Endodermal cell (in vitro differentiated cells): ENCODE measurements around the gene PSORS1C2. TPM values are rescaled to one million over a fixed set of nuclear protein-coding genes. Genes with fewer than 3 reads are reported as not detected.
"Not testable (repeated sequence)": the region's sequence is repeated elsewhere in the genome, so short reads cannot be mapped to it uniquely, and the experiment has no call there.

Source experiments
- DNase-seq: peaks from one replicate; pipeline ENCODE4 v3.0.0-alpha.2; 2017
- H3K27ac ChIP-seq: 2 replicates; pipeline ENCODE4 v1.5.1; 2013; ENCODE audit warnings: mild to moderate bottlenecking, low read depth, low read length, moderate library complexity
- H3K27me3 ChIP-seq: 2 replicates; pipeline ENCODE4 v1.6.1; 2013; ENCODE audit warnings: mild to moderate bottlenecking, low read length, moderate library complexity; ENCODE audit not compliant: insufficient read depth, control insufficient read depth, poor library complexity, severe bottlenecking
- H3K36me3 ChIP-seq: 2 replicates; pipeline ENCODE4 v1.7.0; 2013; ENCODE audit warnings: mild to moderate bottlenecking, low read length, moderate library complexity; ENCODE audit not compliant: control insufficient read depth, insufficient read depth
- H3K4me1 ChIP-seq: one replicate; pipeline ENCODE4 v1.7.0; 2013; ENCODE audit warnings: low read length; ENCODE audit not compliant: control insufficient read depth, insufficient read depth
- H3K4me3 ChIP-seq: 2 replicates; pipeline ENCODE4 v1.5.1; 2013; ENCODE audit warnings: mild to moderate bottlenecking, low read length, moderate library complexity
- H3K9ac ChIP-seq: 2 replicates; pipeline ENCODE4 v1.6.1; 2013; ENCODE audit warnings: mild to moderate bottlenecking, low read length, moderate library complexity; ENCODE audit not compliant: poor library complexity, severe bottlenecking; ENCODE audit errors: extremely low read depth
- H3K9me3 ChIP-seq: 2 replicates; pipeline ENCODE4 v1.6.1; 2013; ENCODE audit warnings: mild to moderate bottlenecking, low read length, moderate library complexity; ENCODE audit not compliant: control insufficient read depth
- H3K27ac Mint-ChIP-seq: 2 replicates; pipeline ENCODE4 v1.8.0; 2020; ENCODE audit warnings: mixed read lengths
- H3K27me3 Mint-ChIP-seq: 2 replicates; pipeline ENCODE4 v1.8.0; 2021; ENCODE audit warnings: mild to moderate bottlenecking, mixed read lengths; ENCODE audit not compliant: insufficient read depth
- H3K36me3 Mint-ChIP-seq: 2 replicates; pipeline ENCODE4 v1.8.0; 2020; ENCODE audit warnings: low read depth, mixed read lengths
- H3K4me1 Mint-ChIP-seq: 2 replicates; pipeline ENCODE4 v1.8.0; 2020; ENCODE audit warnings: mixed read lengths
- H3K4me3 Mint-ChIP-seq: 2 replicates; pipeline ENCODE4 v1.8.0; 2020; ENCODE audit warnings: mild to moderate bottlenecking, moderate library complexity, mixed read lengths
- H3K9me3 Mint-ChIP-seq: 2 replicates; pipeline ENCODE4 v1.8.0; 2020; ENCODE audit warnings: mild to moderate bottlenecking, mixed read lengths
- CTCF ChIP-seq: fragments of 200-600 bp; sonication (generic); conservative IDR thresholded peaks from 2 replicates; pipeline ENCODE4 v1.5.0; 2021; ENCODE audit warnings: antibody characterized with exemption, mild to moderate bottlenecking
- WGBS, 2 experiments: methylation state at CpG; one replicate each; pipeline versions ENCODE4 v1.1.5 to v1.1.7; 2013; ENCODE audit warnings: missing lambda C conversion rate in 2 of 2, mixed read lengths in 1 of 2; ENCODE audit not compliant: insufficient coverage in 1 of 2, insufficient read length in 1 of 2; 5-methylcytosine and 5-hydroxymethylcytosine counted together
- total RNA-seq, 2 donors: library from RNA; stranded (reverse); fragmentation: NEBNext Ultra II Directional in 1 of 2; extraction: Animal tissue kit (Norgen Biotek cat#: 25700) in 1 of 2; gene quantifications; 2 replicates in 1 of 2; 3 replicates in 1 of 2; pipeline ENCODE4 v1.2.1, GENCODE V29; 2021

The PSORS1C2 gene
- total RNA-seq, 2 donors from 2014 or later = not detected

GRCh38 chr6:31170987-31171671, 32.3 kb upstream of the PSORS1C2 start:
- no peak overlapping the region for H3K9ac ChIP-seq

GRCh38 chr6:31170600-31170881, 31.7 kb upstream of the PSORS1C2 start, which contains the start of gene POU5F1:
Gene POU5F1 (minus strand): TSS chr6:31170682. CDS start chr6:31170620, 62 bp downstream.
- TF ChIP-seq CTCF = no peak
- Histone ChIP-seq H3K9ac (no peak within 1 kb of the TSS), H3K36me3 (no peaks in the 10 kb centered on the region), H3K4me3 (no peak within 1 kb of the TSS), H3K4me1 (peaks cover 19% of the 10 kb centered on the region), H3K27ac (no peak within 1 kb of the TSS), H3K9me3 (no peaks in the 10 kb centered on the region), H3K27me3 (no peaks in the 10 kb centered on the region)
- Mint-ChIP-seq H3K4me1 (peaks cover 44% of the 10 kb centered on the region), H3K36me3 (peaks cover 9% of the 10 kb centered on the region), H3K27ac (peak within 1 kb of the TSS; percentile 86), H3K9me3 (no peaks in the 10 kb centered on the region), H3K27me3 (peaks cover 8% of the 10 kb centered on the region), H3K4me3 (peak within 1 kb of the TSS; percentile 67)
- WGBS, 2 experiments = 41% methylated on average over 6 of the region's 9 CpGs; no CpG with 5 or more reads in 1 of the 2 experiments
- peak; percentile 83 for DNase-seq

More at GRCh38 chr6:31170987-31171671, 32.3 kb upstream of the PSORS1C2 start:
- Histone ChIP-seq H3K4me3 (no peak overlapping the region), H3K36me3 (no peaks in the 10 kb centered on the region), H3K27me3 (no peaks in the 10 kb centered on the region), H3K9me3 (no peaks in the 10 kb centered on the region), H3K4me1 (peaks cover 19% of the 10 kb centered on the region), H3K27ac (no peak overlapping the region)
- DNase-seq = peak; percentile 78
- TF ChIP-seq CTCF = no peak
- peaks cover 44% of the 10 kb centered on the region for H3K4me1 Mint-ChIP-seq
- no peaks in the 10 kb centered on the region for H3K9me3 Mint-ChIP-seq
- peaks cover 3% of the 10 kb centered on the region for H3K36me3 Mint-ChIP-seq
- H3K27me3 Mint-ChIP-seq = peaks cover 6% of the 10 kb centered on the region
- peak overlapping the region; percentile 86 for H3K27ac Mint-ChIP-seq
- peak overlapping the region; percentile 67 for H3K4me3 Mint-ChIP-seq
- 82 to 95% methylated on average over 4 to 10 of the region's 10 CpGs for WGBS, 2 experiments

GRCh38 chr6:31169858-31170599, 31.2 kb upstream of the PSORS1C2 start:
- not testable (repeated sequence) for H3K27me3 Mint-ChIP-seq, H3K9ac ChIP-seq, H3K36me3 ChIP-seq, H3K4me3 ChIP-seq, H3K27me3 ChIP-seq, H3K9me3 ChIP-seq, H3K9me3 Mint-ChIP-seq, H3K27ac ChIP-seq
- H3K4me3 Mint-ChIP-seq = peak overlapping the region; percentile 67
- peak; percentile 63 for DNase-seq
- H3K36me3 Mint-ChIP-seq = peaks cover 12% of the 10 kb centered on the region
- peaks cover 44% of the 10 kb centered on the region for H3K4me1 Mint-ChIP-seq
- peaks cover 19% of the 10 kb centered on the region for H3K4me1 ChIP-seq
- peak overlapping the region; percentile 11 for H3K27ac Mint-ChIP-seq
- WGBS, 2 experiments = 27 to 38% methylated on average over 8 to 23 of the region's 23 CpGs
